ENCODE measurements around the gene AQP1.

The AQP1 gene

DNA sequence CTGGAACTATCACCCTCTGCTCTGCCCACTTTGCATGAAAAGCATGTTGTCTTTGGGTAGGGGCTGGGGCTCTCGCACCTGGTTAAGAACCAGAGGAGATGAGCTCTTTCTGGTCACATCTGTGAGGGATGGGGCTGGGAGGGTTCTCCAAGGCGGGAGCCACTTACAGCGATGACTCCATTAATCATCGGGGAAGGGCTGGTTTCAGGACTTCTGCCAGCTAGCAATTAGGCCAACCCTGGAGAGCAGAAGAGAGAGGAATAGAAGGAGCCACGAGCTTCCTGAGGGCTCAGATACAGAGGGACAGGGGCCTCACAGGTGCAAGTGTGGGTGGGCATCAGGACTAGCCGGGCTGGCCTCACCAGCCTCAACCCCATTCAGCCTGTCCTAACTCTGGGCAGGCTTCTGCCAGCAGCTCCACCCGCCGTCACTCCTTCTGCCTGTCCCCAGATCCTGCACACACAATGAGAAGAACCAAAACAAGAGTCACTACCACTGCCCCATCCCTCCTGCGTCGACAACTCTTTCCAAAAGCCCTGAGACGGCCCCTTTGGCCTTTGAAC is 8.4 kb downstream of the AQP1 start:
- DNase-seq (ENCODE audit: low read depth in 4 of 4, low spot score in 1 of 4), result no peak

DNA sequence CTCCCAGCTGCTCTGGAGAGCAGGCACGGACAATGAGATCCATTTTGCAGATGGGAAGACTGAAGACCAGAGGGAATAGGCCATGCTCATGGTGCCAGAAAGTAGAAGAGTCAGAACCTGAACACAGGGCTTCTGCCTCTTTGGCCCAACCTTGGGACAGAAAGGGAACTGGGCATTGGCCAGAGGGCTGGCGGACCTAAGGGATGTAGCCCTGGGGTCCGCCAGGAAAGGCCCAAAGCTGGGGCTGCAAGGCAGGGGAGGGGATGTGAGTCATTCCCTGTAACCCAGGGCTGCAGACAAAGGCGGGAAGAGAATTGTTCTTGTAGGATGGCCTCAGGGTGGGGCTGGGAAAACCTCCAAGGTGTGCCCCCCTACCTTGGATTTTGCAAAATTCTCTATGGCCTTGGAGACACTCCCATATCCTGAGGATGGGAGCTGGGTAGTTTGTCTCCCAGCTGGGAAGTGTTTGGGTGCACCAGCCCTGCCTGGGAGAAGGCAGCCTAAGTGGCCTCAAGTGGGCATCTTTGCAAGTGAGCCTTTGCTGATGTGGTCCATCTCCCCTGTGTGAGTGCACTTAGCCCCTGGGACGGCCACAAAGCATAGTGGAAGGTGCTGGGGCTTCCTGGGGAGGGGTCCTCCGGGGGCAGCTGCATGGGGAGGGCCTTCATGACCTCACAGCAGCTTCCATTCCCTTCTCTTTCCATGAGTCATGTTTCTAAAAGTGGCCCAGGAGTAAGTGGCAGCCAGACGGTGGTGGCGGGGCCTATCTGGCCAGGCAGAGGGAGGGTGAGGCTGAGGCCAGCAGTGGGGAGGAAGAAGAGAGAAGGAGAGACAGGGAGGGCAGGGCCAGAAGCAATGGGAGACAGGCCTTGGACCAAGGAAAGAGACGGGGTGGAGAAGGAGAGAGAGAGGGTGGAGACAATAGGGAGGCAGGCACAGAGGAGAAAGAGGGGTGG is 9.2 kb downstream of the AQP1 start:
- no peak for DNase-seq (ENCODE audit: low read depth in 4 of 4, low spot score in 1 of 4)

DNA sequence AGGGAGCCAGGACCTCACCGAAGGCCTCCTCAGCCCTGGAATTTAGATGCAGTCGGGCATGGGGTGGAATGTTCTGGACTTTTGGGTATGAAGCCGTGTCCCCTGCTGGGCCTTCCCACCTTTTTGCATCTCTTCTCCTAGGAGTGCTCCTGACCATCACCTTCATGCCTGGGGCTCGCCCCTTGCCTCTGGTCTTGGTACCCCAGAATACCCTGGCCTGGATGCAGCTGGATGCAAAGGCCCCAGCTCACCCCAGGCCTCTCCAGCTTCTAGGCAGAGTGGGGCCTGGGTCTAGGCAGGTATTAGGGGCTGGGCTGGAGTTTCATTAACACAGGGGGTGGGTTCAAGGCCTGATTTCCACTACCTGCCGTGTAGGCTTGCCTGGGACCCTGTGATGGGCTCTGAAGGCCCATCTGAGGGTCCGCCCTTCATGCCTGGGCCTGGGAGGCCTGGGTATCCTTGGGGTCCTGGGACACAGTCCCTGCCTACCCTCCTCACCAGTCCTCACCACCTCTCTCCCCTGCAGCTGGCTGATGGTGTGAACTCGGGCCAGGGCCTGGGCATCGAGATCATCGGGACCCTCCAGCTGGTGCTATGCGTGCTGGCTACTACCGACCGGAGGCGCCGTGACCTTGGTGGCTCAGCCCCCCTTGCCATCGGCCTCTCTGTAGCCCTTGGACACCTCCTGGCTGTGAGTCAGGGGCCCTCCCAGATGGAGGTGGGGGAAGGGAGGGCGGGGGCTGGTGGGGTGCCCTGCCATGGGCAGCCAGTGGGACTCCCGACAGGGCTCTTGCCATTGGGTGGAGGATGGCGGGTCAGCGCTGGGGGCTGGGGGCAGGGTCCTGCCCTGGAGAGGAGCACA is 10.1 kb downstream of the AQP1 start:
- no peak for DNase-seq (ENCODE audit: low read depth in 4 of 4, low spot score in 1 of 4)

DNA sequence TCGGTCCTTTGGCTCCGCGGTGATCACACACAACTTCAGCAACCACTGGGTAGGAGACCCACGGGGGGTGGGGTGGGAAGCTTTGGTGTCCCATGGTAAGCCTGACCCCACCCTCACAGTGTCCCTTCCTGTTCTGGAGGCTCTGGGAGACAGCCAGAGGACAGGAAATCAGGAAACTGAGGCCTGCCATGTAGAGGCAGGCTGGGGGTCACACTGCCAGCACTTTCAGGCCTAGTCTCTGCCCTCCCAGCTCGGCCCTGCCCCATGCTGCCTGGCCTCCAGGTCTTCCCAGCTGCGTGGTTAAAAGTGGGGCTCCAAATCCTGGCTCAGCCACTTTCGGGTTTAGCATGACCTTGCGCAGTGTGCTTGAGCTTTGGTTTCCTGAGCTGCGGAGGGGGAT is 10.9 kb downstream of the AQP1 start:
- DNase-seq (ENCODE audit: low read depth in 4 of 4, low spot score in 1 of 4), result no peak

DNA sequence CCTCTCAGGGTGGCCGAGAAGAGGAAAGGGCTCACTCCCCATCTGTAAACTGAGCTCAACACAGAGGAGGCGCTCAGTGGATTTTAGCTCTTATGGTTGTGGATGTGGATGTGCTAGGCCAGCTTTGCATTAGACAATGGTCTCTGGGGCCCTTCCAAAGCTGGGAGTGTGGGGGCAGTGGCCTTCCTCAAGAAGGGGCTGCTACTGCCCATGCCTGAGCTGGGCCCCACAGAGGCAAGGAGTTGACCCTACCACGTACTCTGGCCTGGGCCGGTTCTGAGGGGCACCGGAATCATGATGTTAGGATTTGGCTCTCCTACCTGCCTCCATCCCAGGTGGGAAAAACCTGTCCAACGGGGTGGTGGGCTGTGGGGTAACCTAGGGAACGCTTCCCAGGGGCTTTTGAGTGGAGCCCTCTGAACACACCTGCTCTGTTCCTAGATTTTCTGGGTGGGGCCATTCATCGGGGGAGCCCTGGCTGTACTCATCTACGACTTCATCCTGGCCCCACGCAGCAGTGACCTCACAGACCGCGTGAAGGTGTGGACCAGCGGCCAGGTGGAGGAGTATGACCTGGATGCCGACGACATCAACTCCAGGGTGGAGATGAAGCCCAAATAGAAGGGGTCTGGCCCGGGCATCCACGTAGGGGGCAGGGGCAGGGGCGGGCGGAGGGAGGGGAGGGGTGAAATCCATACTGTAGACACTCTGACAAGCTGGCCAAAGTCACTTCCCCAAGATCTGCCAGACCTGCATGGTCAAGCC is 11.5 kb downstream of the AQP1 start:
- DNase-seq (ENCODE audit: low read depth in 4 of 4, low spot score in 1 of 4), result no peak

DNA sequence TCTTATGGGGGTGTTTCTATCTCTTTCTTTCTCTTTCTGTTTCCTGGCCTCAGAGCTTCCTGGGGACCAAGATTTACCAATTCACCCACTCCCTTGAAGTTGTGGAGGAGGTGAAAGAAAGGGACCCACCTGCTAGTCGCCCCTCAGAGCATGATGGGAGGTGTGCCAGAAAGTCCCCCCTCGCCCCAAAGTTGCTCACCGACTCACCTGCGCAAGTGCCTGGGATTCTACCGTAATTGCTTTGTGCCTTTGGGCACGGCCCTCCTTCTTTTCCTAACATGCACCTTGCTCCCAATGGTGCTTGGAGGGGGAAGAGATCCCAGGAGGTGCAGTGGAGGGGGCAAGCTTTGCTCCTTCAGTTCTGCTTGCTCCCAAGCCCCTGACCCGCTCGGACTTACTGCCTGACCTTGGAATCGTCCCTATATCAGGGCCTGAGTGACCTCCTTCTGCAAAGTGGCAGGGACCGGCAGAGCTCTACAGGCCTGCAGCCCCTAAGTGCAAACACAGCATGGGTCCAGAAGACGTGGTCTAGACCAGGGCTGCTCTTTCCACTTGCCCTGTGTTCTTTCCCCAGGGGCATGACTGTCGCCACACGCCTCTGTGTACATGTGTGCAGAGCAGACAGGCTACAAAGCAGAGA is 12.2 kb downstream of the AQP1 start:
- no peak for DNase-seq (ENCODE audit: low read depth in 4 of 4, low spot score in 1 of 4)

DNA sequence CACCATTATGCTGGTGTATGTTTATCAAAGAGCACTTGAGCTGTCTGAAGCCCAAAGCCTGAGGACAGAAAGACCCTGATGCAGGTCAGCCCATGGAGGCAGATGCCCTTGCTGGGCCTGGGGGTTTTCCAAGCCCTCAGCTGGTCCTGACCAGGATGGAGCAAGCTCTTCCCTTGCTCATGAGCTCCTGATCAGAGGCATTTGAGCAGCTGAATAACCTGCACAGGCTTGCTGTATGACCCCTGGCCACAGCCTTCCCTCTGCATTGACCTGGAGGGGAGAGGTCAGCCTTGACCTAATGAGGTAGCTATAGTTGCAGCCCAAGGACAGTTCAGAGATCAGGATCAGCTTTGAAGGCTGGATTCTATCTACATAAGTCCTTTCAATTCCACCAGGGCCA is 13.0 kb downstream of the AQP1 start:
- DNase-seq (ENCODE audit: low read depth in 4 of 4, low spot score in 1 of 4), result no peak

DNA sequence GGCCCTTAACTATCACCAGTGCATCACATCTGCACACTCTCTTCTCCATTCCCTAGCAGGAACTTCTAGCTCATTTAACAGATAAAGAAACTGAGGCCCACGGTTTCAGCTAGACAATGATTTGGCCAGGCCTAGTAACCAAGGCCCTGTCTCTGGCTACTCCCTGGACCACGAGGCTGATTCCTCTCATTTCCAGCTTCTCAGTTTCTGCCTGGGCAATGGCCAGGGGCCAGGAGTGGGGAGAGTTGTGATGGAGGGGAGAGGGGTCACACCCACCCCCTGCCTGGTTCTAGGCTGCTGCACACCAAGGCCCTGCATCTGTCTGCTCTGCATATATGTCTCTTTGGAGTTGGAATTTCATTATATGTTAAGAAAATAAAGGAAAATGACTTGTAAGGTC is 13.5 kb downstream of the AQP1 start:
- no peak for DNase-seq (ENCODE audit: low read depth in 4 of 4, low spot score in 1 of 4)

DNA sequence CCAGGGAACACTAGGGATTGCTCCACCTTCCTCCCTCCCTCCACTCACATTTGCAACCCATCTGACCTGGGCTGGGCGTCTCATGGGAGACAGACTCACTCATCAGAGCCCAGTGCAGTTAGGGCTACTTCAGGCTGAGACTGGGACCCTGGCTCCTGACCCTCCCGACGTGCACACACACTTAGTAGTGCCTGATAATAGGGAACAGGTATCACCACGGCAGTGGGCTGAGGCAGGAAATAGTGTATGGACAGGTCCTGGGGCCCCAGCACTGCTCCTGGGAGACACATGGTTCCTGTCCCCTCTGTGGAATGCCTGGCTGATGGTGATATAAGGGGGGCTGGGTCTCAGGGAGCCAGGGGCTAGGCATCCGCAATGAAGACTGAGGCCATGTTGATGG is 14.3 kb downstream of the AQP1 start:
- no peak for DNase-seq (ENCODE audit: low read depth in 4 of 4, low spot score in 1 of 4)

DNA sequence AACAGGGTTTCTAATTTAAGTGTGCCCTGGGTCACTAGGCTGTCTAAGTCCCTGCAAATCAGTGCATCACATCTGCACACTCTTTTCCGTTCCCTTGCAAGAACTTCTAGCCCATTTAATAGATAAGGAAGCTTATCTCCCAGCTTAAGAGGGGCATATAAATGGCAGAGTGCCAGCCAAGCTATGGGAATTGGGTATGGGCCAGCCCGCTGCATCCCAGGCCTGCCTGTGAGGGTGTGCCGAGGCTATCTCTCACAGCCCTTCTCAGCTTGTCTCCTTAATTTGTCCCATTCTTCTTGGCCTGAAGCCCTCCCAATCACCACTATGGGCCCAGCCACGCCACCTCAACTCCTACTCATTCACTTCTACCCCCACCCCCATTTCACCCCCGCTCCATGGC is 14.7 kb downstream of the AQP1 start:
- no peak for DNase-seq (ENCODE audit: low read depth in 4 of 4, low spot score in 1 of 4)

DNA sequence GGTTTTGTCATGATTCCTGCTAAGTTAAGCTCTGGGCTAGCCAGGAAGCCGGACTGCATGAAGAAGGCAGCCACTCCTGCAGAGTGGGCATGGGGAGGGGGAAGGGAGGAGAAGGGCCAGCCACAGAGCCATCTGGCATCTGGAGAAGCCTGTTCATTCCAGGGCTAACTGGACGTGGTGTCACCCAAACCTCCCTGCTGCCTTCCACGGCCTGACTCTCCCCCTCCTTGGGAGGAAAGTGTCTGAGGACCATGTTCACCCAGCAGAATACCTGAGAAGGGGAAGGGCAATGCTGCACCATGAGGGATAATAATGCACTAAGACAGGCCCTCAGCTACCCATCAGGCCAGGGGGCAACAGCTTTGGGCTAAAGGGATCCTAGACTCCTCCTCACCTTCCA is 15.4 kb downstream of the AQP1 start:
- no peak for DNase-seq (ENCODE audit: low read depth in 4 of 4, low spot score in 1 of 4)

DNA sequence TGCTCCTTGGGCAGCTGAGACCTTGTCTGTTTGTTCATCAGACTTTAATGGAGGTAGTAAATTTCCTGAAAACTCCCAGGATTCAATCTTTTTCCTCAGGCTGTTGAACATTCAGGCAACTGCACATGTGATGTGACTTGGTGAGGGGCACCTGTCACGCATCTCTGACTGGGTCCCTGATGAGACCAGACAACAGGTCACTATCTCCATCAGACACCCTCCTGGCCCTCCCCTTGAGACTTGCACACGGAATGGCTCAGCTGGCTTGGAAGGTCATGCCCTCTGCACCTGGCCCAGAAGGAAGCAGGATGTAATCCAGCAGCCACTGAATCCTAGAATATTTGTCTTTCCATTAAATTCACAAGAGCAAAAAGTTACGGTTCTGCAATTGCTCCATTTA is 15.9 kb downstream of the AQP1 start:
- no peak for DNase-seq (ENCODE audit: low read depth in 4 of 4, low spot score in 1 of 4)

DNA sequence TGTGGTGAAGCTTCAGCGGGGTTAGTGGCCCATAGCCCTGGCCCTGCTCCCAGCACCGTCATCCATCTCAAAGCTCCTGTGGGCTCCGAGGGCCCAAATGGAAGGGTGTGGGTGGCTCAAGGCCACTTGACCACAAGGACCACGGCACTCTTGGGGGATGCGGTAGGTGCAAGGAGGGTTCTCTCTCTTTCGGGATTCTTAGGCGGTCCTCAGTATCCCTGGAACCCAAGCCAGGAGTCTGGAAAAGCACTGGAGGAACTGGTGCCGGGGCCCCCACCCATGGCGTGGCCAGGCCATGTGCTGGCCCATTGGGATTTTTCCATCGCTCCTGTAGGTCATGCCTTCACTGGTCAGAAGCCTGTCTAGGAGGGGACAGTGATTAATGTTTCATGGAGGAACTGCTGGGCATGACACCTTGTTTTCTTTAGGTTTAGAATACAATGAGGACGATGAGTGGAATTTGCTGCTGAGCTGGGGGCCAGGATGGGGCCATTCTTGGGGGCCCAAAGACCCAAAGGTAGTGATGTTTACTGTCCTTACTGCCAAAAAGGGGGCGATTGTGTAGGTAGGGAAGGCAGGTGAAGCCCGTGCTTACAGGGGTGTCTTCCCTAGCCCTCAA is 16.7 kb downstream of the AQP1 start:
- no peak for DNase-seq (ENCODE audit: low read depth in 4 of 4, low spot score in 1 of 4)

DNA sequence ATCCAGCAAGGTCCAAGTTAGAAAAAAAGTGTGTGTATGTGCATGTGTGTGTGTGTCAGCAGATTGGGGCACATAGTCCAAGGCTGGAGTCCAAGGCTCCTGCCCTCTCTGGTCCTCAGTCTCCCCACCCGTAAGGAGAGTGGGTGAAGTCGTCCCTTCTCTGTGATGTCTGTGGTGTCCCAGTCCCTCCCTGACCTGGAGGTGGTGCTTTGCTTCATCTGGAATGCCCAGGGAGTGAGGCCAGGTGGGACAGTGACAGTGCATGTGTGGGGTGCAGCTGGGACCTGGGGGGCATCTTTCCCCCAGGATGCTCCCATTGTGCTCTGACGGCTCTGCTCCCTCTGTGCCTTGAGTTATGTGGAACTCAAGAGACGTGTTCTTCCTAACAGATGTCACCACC is 18.0 kb downstream of the AQP1 start:
- DNase-seq (ENCODE audit: low read depth in 4 of 4, low spot score in 1 of 4), result no peak

DNA sequence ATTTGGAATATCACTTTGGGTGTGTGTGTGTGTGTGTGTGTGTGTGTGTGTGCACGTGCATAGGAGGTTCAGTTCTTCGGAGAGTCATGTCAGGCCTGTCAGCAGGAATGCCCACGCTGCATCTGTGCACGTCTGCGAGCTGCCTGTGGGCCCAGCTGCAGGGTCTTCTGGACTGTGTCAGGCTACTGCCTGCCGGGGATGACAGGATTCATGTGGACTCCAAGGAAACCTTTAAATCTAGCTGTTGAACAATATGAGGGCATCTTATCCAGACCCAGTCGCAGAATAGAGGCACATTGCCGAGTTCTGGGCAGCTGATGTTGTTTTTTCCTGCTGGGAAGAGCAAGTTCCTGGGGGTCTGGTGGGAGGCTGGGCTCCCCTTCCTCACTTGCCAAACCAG is 19.0 kb downstream of the AQP1 start:
- DNase-seq (ENCODE audit: low read depth in 4 of 4, low spot score in 1 of 4), result no peak

DNA sequence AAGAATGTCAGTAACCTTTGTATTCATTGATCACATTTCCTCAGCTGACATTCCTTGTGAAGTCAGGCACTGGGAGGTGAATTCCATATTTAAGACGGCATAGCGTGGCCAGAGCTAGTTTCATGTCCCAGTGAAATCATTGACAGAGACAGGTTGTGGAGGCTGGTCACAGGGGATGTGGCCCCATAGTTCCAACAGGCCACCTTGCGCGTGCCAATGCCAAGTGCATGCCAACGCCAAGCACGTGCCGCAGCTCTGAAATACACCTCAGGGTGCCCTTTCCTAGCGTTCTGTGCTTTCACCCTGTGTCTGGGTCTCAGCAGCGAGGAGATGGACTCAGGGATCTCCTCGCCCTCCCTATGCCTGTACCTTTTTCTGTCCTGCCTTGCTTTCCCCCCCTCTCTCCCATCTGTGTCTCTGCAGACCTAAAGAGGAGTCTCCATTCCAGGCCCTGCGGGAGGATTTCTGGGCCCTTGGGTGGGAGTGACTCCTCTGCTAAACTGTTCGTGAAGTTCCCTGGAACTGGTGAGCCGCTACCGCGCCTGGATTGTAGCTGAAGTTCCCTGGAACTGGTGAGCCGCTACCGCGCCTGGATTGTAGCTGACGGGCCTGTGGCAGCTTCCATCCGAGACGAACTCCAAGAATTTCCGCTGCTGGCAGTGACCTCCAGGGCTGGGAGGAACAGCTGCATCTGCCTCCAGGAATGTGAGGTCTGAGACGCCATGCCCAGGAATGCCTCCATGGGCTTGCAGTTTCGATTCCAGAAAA is 19.7 kb downstream of the AQP1 start:
- no peak for DNase-seq (ENCODE audit: low read depth in 4 of 4, low spot score in 1 of 4)

DNA sequence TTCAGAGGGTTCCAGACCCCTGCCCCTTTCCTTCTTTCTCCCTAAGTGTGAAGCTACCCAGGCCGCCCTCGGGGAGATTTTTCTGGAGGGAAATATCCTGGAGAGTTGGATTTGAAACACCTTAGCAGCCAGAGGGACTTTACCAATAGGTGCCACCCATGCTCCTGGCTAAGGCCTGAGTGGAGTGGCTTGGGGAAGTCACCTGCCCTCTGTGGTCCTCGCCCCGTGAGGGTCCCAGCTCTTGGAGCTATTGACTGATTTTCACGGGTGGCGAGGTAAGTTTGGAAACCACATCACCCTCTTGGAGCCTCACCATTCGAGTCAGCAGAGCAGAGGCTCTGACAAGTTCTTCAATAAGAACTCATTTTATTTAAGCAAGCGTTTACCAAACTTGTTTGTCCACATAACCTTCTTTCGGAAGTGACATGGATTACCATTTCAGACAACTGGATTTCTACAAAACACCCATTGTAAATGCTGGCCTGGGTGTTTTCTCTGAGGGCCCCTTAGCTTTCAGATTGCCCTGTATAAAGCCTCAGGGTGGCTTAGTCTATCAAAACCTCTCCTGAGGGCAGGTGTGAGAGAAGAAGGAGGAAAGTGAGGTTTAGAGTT is 20.4 kb downstream of the AQP1 start:
- no peak for DNase-seq (ENCODE audit: low read depth in 4 of 4, low spot score in 1 of 4)

DNA sequence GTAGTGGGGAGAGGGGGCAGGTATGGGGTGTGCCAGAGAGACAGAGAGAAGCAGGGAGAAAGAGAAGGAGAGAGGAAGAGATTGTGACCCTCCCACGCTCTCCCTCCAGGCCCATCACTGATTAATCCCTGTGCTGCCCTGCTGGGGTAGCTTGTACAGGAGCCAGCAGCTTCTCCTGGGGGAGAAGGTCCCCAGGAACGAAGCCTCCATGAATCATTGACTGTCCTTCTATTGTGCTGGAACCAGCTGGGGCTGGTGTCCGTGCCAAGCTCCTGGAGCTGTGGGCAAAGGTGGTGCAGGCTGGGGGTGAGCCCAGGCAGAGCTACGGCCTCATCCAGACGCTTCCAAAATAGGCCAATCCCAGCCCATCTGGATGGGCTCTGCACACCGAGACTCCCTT is 20.9 kb downstream of the AQP1 start:
- no peak for DNase-seq (ENCODE audit: low read depth in 4 of 4, low spot score in 1 of 4)
